ENCODE results near the gene CRTC1.

CRTC1 gene

DNA sequence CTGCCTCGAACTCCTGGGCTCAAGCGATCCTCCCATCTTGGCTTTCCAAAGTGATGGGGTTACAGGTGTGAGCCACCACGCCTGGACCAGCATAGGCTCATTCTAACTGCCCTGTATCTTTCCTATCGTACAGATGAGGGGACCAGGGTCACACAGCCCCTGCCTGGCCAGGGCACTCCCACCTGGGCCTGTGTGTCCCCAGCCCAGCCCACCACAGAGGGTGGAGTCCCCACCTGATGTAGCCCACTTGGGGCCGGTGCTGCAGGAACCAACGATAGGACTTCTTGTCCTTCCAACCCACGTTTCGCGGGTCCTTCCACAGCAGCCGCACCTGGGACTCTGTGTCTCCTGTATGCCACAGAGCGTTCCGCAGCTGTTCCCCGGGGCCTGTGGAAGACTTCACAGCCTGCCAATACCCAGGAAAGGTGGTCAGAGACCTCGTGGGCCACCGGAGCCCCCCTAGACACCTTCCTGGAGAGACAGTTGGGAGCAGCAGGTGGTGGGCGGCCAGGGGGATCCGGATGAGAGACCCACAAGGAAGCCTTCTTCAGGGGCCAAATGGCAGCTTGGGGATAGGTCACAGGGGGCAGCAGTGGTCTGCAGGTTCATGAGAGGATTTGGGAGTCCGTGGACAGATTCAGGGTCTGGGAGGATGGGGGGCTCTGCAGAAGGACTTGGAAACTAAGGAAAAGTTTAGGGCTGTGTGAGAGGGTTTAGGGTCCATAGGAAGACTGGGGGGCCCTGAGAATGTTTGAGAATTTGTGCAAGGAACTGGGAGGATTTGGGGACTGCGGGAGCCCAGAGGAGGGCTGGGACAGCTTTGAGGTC lies 100.7 kb downstream of the CRTC1 start:
- no peak for DNase-seq (ENCODE audit: low read depth, low spot score)

DNA sequence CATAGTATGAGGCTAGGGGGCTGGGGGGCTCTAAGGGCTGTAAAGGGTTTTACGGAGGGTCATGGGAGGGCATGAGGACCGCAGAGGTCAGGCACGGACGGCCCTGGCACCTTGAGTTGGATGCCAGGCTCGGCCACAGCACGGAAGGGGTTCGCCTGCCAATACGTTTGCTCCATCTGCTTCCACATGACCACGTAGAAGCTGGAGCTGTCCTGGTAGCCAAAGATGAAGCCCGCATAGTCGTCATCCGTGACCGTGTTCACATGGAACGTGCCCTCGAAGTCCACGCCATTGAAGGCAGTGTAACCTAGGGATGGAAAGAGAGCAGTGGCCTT lies 101.3 kb downstream of the CRTC1 start:
- no peak for DNase-seq (ENCODE audit: low read depth, low spot score)

DNA sequence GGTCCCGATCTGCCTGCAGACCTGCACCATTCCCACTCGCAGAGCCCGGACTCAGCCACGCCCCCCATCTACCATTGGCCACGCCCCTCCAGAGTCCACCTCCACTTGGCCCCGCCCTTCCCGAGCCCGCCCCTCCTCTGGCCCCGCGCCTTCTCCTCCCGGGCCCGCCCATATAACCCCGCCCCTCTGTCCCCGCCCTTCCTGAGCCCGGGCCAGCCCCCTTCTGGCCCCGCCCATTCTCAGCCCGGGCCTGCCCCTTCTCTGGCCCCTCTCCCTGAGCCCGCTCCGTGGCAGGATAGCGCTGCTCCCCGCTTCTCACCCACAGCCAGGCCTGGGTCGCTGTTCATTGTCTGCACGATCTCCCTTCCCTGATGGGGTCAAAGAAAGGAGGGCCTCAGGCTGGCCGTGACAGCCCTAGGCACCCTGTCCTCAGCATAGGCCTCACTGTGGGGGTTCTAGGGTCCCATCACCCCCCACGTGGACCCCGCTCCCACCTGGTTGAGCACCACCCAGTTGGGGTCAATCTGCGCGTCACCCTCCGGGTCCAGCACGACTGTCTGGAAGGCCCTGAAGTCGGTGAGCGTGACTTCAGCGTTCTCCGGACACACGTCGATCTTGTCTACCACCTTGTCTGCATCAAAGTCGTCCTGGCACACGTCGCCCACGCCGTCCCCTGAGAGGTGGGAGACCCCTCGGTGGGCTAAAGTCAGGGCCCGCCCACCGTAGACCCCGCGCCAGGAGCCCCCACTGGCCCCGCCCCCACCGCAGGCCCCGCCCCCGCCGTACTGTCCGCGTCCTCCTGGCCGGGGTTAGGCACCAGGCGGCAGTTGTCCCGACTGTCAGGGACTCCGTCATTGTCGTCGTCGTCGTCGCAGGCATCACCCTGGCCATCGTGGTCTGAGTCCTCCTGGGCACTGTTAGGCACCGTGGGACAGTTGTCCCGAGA lies 102.0 kb downstream of the CRTC1 start:
- DNase-seq (ENCODE audit: low read depth, low spot score) = peak; percentile 73

DNA sequence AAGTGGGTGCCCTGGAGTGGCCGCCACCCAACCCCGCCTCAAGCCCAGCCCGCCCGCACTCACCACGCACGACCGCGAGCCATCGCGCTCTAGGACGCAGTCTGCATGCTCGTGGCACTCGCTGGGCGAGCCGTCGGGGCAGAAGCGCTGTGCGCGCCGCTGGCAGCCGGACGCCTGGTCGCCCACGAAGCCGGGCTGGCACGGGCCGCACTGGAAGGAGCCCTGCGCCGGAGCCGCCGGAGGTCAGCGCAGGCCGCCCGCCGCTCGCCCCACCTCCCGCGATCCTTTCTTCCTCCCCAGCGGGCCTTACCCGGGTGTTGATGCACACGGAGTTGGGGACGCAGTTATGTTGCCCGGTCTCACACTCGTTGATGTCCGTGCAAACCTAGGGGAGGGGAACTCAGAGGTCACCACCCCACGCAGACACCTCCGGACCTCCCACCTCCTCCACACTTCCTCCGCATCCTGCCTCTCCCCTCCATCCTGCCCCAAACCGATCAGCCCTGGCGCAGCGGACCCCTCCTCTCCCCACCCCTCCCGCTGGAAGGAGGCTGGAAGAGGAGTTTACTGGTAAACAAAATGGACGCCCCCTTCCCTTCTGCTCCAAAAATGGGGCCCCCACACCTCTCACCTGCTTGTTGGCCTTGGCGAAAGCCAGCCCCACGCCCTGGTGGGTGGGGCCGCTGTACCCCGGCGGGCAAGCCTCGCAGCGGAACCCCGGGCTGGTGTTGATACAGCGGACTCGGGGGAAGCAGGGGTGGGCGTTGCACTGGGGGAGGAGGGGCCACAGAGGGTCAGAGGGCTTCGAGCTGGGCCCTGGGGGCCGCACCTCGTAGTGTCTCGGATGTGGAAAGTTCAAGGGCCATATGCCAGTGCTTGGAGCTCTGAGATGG lies 105.3 kb downstream of the CRTC1 start:
- no peak for DNase-seq (ENCODE audit: low read depth, low spot score)

DNA sequence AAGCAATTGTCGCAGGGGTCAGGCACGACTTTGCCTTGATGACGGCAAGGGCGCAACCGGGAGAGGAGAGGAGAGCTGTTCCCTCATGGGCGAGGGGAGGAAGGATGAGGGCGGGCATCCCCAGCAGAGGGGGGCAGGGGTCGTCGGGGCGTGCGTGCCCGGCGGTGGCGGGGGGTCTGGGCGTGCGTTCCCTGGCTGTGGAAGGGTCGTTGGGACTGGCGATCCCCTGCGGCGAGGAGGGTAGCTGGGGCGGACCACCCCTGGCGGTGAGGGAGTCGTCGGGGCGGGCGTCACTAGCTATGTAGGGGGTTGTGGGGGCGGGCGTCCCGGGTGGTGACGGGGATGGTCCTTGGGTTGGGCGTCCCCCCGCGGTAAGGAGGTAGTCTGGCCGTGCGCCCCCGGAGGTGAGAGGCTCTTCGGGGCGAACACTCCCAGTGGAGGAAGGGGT lies 106.0 kb downstream of the CRTC1 start:
- DNase-seq (ENCODE audit: low read depth, low spot score) = no peak

DNA sequence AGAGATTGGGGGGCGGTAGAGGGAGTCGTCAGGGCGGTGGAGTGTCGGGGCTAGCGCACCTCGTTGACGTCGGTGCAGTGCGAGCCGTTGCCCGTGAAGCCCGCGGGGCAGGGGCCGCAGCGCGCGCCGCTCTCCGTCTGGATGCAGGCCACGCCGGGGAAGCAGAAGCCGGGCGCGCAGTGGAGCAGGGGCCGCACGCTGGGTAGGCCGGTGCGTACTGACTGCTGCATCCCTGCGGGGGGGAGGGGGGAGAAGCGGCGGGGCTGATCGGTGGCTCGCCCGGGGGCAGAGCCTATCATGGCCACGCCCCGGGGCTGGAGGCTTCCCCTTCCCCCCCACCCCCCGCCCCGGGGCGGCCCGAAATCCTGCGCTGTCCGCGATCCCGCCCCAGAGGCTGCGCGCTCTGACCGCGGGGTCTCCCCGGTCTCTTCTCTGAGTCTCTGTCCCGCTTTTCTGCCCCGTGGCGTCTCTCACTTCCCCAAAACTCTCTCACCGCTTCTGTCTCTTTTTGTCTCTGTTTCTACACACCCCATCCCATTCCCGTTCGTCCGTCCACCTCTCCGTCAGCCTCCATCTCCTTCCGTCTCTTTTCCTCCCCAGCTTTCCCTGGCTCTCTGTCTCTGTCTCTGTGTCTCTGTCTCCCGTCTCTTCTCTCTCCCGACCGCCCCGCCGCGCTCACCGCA lies 106.5 kb downstream of the CRTC1 start:
- DNase-seq (ENCODE audit: low read depth, low spot score) = no peak

DNA sequence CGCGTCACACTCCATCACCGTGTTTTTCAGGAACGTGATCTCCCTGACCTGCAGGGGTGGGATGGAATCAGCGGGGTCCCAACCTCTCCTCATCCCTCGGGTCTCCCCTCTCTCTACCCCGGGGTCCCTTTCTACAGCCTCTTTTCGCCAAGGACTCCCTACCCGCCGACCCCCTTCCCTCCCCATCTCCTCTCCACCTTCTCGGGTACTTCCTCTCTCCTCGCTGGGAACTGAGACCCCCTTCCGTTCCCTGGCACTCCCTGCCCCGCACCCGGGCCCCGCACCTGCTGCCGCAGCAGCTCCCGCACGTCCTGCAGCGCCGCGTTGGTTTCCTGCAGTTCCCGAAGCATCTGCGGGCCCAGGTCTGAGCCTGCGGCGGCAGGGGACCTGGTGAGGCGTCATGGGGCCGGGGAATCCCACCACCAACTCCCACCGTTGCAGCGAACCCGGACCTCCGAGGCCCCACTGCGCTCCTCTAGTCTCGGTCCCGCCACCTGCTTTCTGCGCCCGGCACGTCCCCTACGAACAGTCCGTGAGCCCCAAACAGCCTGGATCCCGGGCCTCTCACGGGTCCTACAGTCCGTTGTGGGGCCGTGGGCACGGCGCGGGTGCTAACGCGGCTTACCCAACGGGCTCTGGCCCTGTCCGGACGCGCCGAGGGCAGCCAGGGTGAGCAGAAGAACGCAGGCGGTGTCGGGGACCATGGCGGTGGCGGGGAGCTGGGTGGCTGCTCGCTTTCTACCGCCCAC lies 107.3 kb downstream of the CRTC1 start, which contains the start of gene COMP:
Gene COMP (minus strand): TSS at position 740 of the 749 bp plus-strand sequence. CDS start 36 bp downstream, at position 704.
- DNase-seq (ENCODE audit: low read depth, low spot score) = no peak

DNA sequence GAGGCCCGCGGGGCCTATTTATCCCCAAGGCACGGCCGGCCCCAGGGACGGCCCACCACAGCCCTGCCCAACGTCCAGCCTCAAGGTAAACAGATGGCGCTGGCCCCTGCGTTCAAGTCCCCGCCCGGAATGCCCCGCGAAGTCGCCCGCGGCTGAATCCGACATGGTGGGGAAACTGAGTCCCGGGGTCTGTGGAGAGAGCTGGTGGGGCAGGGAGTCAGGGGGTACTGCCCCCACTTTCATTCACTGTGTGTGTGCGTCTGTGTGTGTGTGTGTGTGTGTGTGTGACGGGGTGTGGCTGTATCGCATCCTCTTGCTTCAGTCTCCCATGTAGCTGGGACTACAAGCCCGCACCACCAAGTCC lies 107.8 kb downstream of the CRTC1 start:
- no peak for DNase-seq (ENCODE audit: low read depth, low spot score)

DNA sequence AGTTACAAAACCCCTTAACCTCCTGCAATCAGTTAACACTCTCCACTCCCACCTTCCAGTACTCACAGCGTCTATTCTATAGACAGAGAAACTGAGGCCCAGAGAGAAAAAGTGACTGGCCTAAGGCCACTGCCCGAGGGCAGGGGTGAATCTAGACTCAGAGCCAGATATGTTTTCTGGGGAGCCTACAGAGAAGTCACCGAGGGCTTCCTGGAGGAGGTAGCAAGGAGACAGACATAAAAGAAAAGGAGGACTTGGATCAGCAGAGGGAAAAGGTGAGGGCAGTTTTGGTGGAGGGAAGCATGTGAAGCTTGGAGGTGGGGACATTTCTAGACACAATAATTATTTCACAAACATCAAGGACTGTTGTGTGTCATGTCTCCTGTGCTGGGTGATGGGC lies 109.2 kb downstream of the CRTC1 start:
- no peak for DNase-seq (ENCODE audit: low read depth, low spot score)

DNA sequence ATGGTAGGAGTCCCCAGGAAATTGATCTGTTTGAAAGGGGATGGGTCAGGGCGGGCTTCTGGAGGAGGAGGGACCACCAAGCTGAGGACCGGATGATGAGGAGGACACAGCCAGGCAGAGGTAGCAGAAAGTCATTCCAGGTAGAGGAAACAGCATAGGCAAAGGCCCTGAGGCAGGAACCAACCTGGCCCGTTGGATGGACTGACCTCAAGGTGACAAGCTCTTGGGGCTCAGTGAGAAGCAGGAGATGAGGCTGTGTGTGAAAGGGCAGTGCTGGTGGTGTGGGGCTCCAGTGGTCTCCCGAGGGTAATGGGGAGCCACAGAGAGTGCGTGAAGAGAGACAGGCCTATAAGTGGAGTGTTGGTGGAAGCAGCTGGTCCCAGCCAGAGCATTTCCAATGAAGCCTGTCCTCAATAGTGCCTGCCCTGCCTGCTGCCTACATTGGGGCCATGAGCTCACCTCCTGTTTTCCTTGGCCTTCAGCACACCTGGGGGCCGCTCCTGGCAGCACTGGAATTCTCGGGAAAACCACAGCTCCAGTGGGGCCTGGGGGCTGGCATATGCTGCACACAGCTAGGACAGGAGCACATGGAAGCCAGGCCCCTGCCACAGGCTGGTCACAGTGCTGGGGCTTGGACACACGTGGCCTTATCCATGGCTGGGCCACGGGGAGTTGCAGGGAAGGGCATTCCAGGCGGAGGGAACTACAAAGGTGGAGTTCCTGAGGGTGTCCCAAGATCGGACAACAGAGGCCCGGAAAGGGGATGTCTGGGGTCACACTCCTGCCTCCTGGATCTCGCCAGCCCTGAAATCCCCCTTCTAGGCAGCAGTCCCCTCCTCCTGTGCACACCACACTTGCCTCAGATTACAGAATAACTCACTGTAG lies 109.9 kb downstream of the CRTC1 start:
- DNase-seq (ENCODE audit: low read depth, low spot score) = no peak

DNA sequence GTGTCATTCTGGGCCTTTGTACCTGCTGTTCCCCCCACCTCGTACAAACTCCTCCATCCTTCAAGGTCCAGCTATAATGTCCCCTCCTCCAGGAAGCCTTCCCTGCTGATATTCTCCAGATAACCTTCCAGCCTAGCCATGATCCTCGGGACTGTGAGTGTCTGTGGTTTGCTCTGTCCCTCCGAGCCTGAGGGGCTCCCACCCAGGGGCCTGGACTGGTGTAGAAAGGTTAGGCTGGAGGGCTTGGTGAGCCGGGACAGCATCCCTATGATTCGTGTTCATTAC lies 110.5 kb downstream of the CRTC1 start:
- DNase-seq (ENCODE audit: low read depth, low spot score) = no peak

DNA sequence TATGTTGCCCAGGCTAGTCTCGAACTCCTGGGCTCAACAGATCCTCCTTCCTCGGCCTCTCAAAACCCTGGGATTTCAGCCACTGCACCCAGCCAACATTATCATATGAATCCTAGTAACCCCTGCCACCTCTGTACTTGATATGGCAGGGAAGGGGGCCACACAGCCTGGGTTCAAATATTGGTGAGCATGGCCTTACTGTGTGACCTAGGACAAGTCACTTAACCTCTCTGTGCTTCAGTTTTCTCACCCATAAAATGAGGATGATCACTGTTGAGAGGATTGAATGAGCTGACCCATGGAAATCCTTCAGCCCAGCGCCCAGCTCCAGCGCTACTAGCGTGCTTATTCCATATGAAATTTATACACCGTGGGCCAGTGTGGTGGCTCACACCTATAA lies 111.2 kb downstream of the CRTC1 start:
- no peak for DNase-seq (ENCODE audit: low read depth, low spot score)

DNA sequence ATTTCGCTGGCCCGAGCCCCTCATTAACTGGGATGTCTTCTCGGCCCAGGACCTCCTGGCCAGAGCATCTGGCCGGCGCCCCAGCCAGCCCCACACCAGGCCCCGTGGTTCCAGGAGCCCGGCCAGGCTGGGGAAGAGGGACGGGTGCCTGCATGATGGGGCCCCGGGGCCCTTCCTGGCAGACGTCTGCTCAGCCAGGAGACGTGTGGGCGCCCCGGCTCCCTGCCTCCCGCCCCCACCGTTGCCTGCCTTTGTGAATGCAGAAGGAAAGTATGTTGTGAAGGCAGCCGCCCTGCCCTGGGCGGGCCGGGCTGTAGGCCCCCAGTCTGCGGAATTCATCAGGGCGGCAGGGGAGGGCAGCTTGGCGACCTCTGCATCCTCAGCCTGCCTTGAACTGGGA lies 112.1 kb downstream of the CRTC1 start:
- DNase-seq (ENCODE audit: low read depth, low spot score) = peak; percentile 73

DNA sequence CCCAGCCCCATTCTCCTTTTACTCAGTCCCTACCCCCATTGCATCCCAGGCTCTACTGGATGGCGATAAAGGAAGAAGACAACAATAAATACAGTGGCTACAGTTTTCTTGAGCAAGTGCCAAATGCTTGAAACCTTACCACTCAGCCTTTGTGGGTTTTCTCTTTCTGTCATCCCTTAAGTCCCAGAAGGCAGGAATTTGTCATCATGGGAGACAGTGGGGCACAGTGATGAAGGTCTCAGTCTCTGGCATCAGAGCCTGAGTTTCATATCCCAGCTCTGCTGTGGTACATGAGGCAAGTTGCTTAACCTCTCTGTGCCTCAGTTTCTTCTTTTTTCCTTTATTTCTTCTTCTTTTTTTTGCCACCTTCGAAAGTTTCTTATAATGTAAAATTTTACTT lies 112.8 kb downstream of the CRTC1 start:
- DNase-seq (ENCODE audit: low read depth, low spot score) = no peak

DNA sequence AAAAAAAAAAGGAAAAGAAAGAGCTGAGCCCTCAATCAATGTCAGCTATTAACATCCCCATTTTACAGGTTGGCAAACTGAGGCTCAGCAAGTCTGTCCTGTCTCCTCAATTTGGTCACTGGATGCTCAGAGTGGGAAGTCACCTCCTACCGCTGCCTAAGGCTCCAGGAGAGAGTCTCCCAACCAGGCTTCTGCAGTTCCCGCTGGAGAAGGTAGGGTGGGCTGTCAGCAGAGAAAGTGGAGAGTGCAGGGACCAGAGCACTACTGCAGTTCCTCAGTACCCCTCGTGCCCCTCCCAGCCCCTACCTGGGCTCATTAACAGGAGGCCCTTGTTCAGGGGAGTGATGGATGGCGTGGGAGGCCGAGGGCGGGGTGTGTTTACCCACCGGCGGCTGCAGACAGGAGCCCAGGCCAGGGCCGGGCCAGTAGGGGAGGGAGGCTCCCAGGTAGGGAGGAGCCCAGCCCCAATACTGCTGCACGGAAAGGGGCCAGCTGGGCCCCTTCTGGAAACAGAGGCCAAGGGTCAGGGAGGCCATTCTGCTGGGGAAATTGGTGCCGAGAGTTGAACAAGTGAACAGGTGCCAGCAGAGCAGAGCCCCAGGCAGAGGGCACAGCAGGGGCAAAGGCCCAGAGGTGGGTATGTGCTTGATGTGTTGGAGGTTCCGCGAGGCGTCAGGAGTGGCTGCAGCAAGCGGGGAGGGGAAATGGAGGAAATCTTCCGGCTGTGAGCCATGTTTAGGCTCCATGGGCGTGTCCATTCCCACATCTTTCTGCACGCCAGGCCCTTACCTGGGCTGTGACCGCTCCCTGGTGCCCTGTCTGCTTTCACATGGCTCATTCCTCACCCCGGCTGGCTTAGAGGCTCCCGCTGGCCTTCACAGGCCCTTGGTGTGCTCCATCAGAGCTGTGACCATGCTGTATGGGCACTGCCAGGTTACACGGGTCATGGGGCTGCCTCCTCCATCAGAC lies 115.2 kb downstream of the CRTC1 start:
- DNase-seq (ENCODE audit: low read depth, low spot score) = no peak

DNA sequence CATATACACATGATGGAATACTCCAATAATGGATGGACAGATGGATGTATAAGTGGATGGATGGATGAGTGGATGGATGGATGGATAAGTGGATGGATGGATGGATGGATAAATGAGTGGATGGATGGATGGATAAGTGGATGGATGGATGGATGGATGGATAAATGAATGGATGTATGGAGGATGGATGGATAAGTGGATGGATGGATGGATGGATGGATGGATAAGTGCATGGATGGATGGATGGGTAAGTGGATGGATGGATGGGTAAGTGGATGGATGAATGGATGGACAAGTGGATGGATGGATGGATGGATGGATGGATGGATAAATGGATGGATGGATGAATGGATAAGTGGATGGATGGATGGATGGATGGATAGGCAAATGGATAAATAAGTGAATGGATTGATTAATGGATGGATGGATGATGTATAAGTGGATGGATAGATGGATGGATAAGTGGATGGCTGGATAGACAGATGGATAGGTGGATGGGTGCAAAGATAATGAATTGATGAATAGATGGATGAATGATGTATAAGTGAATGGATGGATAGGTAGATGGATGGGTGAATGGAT lies 116.0 kb downstream of the CRTC1 start:
- no peak for DNase-seq (ENCODE audit: low read depth, low spot score)

DNA sequence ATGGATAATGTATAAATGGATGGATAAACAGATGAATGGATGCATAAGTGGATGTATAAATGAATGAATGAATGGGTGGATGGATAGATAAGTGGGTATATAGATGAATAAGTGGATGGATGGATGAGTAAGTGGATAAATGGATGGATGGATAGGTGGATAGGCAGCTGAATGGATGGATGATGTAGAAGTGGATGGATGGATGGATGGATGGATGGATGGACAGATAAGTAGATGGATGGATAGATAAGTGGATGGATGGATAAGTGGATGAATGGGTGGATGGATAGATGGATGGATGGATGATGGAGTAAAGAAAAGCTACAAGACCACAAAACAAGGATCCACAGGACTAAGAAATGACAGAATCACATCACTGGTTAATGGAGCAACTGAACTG lies 116.6 kb downstream of the CRTC1 start:
- DNase-seq (ENCODE audit: low read depth, low spot score) = no peak

DNA sequence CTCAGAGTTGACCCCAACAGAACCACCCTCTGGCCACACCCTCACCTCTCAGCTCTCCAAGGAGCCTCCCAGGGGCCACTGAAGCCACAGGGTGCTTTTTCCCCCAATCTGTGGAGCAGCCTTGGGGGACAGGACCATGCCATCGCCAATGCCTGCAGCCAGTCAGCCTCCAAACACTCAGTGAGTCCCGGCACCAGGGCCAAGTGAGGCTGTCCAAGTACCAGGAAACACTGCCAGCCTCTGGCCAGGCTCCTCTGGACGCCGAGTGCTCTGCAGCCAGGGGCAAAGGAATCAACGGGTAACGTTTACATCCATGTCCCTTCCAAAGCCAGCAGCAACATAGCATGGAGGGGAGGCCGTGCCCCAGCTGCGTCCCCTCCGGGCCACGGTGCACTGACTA lies 117.2 kb downstream of the CRTC1 start:
- DNase-seq (ENCODE audit: low read depth, low spot score) = no peak
